HepG2 (cell line): ENCODE results near the gene PTPN14. TPM values are rescaled to one million over a fixed set of nuclear protein-coding genes. Genes with fewer than 3 reads are reported as not detected.

ENCODE experiments used
- ATAC-seq: fragments of 200-7000 bp; cut with Tn5 transposase; 3 replicates; pipeline ENCODE4 v1.9.1; 2020; ENCODE audit warnings: mild to moderate bottlenecking, moderate library complexity
- BruUV-seq: library from RNA; stranded (reverse); fragments of 400-500 nt; replicated peaks from 2 replicates; lab custom pipeline; 2021; lab: Mats Ljungman, UMichigan
- CTCF ChIA-PET: fragments of 300-600 bp; formaldehyde crosslinking; extraction: SDS; loops from one replicate; lab custom pipeline; 2021; ENCODE audit warnings: low total read pairs, inconsistent platforms, low intra/inter-chr PET ratio; lab: Yijun Ruan, JAX
- POLR2A ChIA-PET: fragments of 350-600 bp; sonication (Branson Sonifier 250); formaldehyde crosslinking; loops from one replicate; lab custom pipeline; 2020; ENCODE audit warnings: antibody characterized with exemption, inconsistent platforms; lab: Yijun Ruan, JAX
- DNase-seq: peaks from one replicate; pipeline ENCODE4 v3.0.0-alpha.2; 2015; ENCODE audit warnings: low spot score
- FAIRE-seq: peaks from 3 replicates; lab custom pipeline; 2011; peaks lifted over from hg19 to GRCh38; lab: Jason Lieb, UNC
- H2AFZ ChIP-seq: one replicate; pipeline ENCODE4 v1.6.1; 2011; ENCODE audit warnings: low read length, inconsistent platforms
- H3K27ac ChIP-seq: fragments of 300-600 bp; 3 replicates; pipeline ENCODE4 v1.8.0; 2011; ENCODE audit warnings: mixed run types, mild to moderate bottlenecking, mixed read lengths, low read length, inconsistent platforms; ENCODE audit not compliant: insufficient read depth; ENCODE audit errors: extremely low read length
- H3K27me3 ChIP-seq, 2 experiments: fragments of 200-600 bp in 1 of 2; 2 replicates in 1 of 2; 3 replicates in 1 of 2; pipeline versions ENCODE4 v1.6.0 to v1.8.0; 2011; ENCODE audit warnings: low read length in 2 of 2, mild to moderate bottlenecking in 2 of 2, moderate library complexity in 2 of 2, inconsistent platforms in 1 of 2; ENCODE audit not compliant: insufficient read depth in 2 of 2, control insufficient read depth in 1 of 2
- H3K36me3 ChIP-seq, 2 experiments: fragments of 200-600 bp in 1 of 2; replicated peaks in 1 of 2; 2 replicates in 1 of 2; 3 replicates in 1 of 2; pipeline versions ENCODE4 v1.5.1 to v1.8.0; 2011; ENCODE audit warnings: low read length in 2 of 2, inconsistent platforms in 1 of 2; ENCODE audit not compliant: insufficient read depth in 2 of 2, control insufficient read depth in 1 of 2
- H3K4me1 ChIP-seq: 2 replicates; pipeline ENCODE4 v1.5.1; 2012; ENCODE audit warnings: low read length, inconsistent platforms; ENCODE audit not compliant: insufficient read depth
- H3K4me2 ChIP-seq: 2 replicates; pipeline ENCODE4 v1.6.0; 2011; ENCODE audit warnings: low read depth, low read length, inconsistent platforms
- H3K4me3 ChIP-seq, 3 experiments: fragments of 200-600 bp in 1 of 3; sonication (generic), shearing (Covaris generic) in 1 of 3; replicated peaks in 1 of 3; 2 replicates each; pipeline ENCODE4 v1.5.1; 2011 to 2016; ENCODE audit warnings: low read length in 3 of 3, inconsistent platforms in 2 of 3, low read depth in 2 of 3, mild to moderate bottlenecking in 2 of 3, control low read depth in 1 of 3, mixed read lengths in 1 of 3; ENCODE audit not compliant: insufficient read depth in 1 of 3
- H3K79me2 ChIP-seq: one replicate; pipeline ENCODE4 v1.6.1; 2011; ENCODE audit warnings: low read length, inconsistent platforms; ENCODE audit not compliant: insufficient read depth
- H3K9ac ChIP-seq: 2 replicates; pipeline ENCODE4 v1.6.0; 2011; ENCODE audit warnings: mild to moderate bottlenecking, low read depth, low read length, inconsistent platforms; ENCODE audit not compliant: insufficient read depth
- H3K9me3 ChIP-seq: 2 replicates; pipeline ENCODE4 v1.5.1; 2012; ENCODE audit warnings: mild to moderate bottlenecking, low read length
- H4K20me1 ChIP-seq: 2 replicates; pipeline ENCODE4 v1.6.0; 2011; ENCODE audit warnings: inconsistent platforms, mild to moderate bottlenecking, low read length, moderate library complexity; ENCODE audit not compliant: insufficient read depth
- FOSL1 ChIP-seq: sonication (generic); formaldehyde crosslinking; IDR thresholded peaks from 2 replicates; pipeline ENCODE4 v1.9.0; 2021; ENCODE audit warnings: missing genetic modification reagents, borderline replicate concordance
- GRHL1 ChIP-seq: sonication (generic); formaldehyde crosslinking; conservative IDR thresholded peaks from 2 replicates; pipeline ENCODE4 v1.8.0; 2022; ENCODE audit warnings: missing genetic modification reagents
- NCOA2 ChIP-seq: sonication (generic); formaldehyde crosslinking; IDR thresholded peaks from 2 replicates; pipeline ENCODE4 v1.8.0; 2022; ENCODE audit warnings: inconsistent platforms
- PBX3 ChIP-seq: sonication (generic); formaldehyde crosslinking; IDR thresholded peaks from 2 replicates; pipeline ENCODE4 v1.8.1; 2023; ENCODE audit warnings: missing genetic modification reagents, inconsistent platforms, borderline replicate concordance
- ZNF253 ChIP-seq: sonication (generic); formaldehyde crosslinking; IDR thresholded peaks from 2 replicates; pipeline ENCODE4 v1.8.0; 2022; ENCODE audit warnings: mild to moderate bottlenecking, missing genetic modification reagents, borderline replicate concordance
- ZNF354B ChIP-seq: sonication (generic); formaldehyde crosslinking; IDR thresholded peaks from 2 replicates; pipeline ENCODE4 v1.8.0; 2022; ENCODE audit warnings: mild to moderate bottlenecking, missing genetic modification reagents
- ZNF577 ChIP-seq: sonication (generic); formaldehyde crosslinking; IDR thresholded peaks from 2 replicates; pipeline ENCODE4 v1.4.0; 2020; ENCODE audit warnings: mild to moderate bottlenecking, low read depth, missing genetic modification reagents, borderline replicate concordance
- ZNF644 ChIP-seq: IDR thresholded peaks from 2 replicates; pipeline ENCODE4 v1.6.1; 2016; ENCODE audit warnings: low read depth
- ZXDC ChIP-seq: sonication (generic); formaldehyde crosslinking; IDR thresholded peaks from 2 replicates; pipeline ENCODE4 v1.5.0; 2020; ENCODE audit warnings: mild to moderate bottlenecking, missing genetic modification reagents
- WGBS: methylation state at CpG from one replicate; pipeline ENCODE4 v1.1.6; 2017; ENCODE audit warnings: low lambda C conversion rate; 5-methylcytosine and 5-hydroxymethylcytosine counted together
- in situ Hi-C: cut with HindIII; loops from 2 replicates; pipeline ENCODE4 v1.10.0; 2017; ENCODE audit warnings: low pct_unique_long_range_greater_than_20kb; ENCODE audit not compliant: extremely low pct_ligation_motif_present
- intact Hi-C: fragments of 100-400 bp; cut with micrococcal nuclease; formaldehyde crosslinking; loops from one replicate; pipeline ENCODE4 v1.10.0; 2022; ENCODE audit not compliant: unreplicated experiment
- polyA plus RNA-seq, 8 experiments: library from polyadenylated mRNA; depleted of rRNA in 3 of 8; stranded (reverse) in 7 of 8; unstranded in 1 of 8; fragments of >200 nt; fragmentation: Illumina TruSeq in 4 of 8; extraction: Trizol in 4 of 8; gene quantifications; 2 replicates each; pipeline versions ENCODE4 v1.2.1 to v1.2.3, GENCODE V29; 2011 to 2016; ENCODE audit warnings: low read depth in 4 of 8, missing spikeins in 1 of 8, mixed read lengths in 1 of 8; ENCODE audit not compliant: insufficient read depth in 1 of 8
- total RNA-seq, 5 experiments: library from RNA; depleted of rRNA; stranded (reverse); fragments of >200 nt; fragmentation: Illumina TruSeq; extraction: Trizol; gene quantifications; 2 replicates each; pipeline ENCODE4 v1.2.3, GENCODE V29; 2016; ENCODE audit warnings: low read depth in 1 of 5

PTPN14 gene
- total and polyA plus RNA-seq, 2 of the 13 experiments (the other 11 are each of a cell fraction or from before 2014, with no cell fraction given) = 3.9 to 4.7 TPM

GRCh38 chr1:214349008-214349407 is 202.4 kb downstream of the PTPN14 start:
- Histone ChIP-seq H3K36me3 (no peaks in the 10 kb centered on the region), H3K4me2 (no peak overlapping the region), H4K20me1 (no peaks in the 10 kb centered on the region), H3K9ac (no peak overlapping the region), H3K27me3 (no peaks in the 10 kb centered on the region), H3K4me3 (no peak overlapping the region), H3K9me3 (peaks cover 16% of the 10 kb centered on the region), H3K79me2 (no peaks in the 10 kb centered on the region), H2AFZ (no peak overlapping the region), H3K4me1 (no peaks in the 10 kb centered on the region; the same call in 1 of the 2 replicates), H3K27ac (no peak overlapping the region)
- intact Hi-C loops = no loop called here
- CTCF ChIA-PET = no interaction called here
- FAIRE-seq (no peak), DNase-seq (no peak), ATAC-seq (no peak)
- no TSS peak for BruUV-seq
- TF ChIP-seq FOSL1 (CRISPR knock-in tag) (no peak), GRHL1 (CRISPR knock-in tag) (no peak), ZNF577 (CRISPR knock-in tag) (no peak), NCOA2 (CRISPR knock-in tag) (no peak), ZNF354B (CRISPR knock-in tag) (no peak), ZNF253 (CRISPR knock-in tag) (no peak), ZXDC (CRISPR knock-in tag) (no peak), ZNF644 (CRISPR knock-in tag) (no peak), PBX3 (no peak)
- in situ Hi-C loops = no loop called here
- POLR2A ChIA-PET = no interaction called here
- WGBS = 98% methylated on average over 4 of the region's 5 CpGs
